ENCODE results near the gene GFER. TPM values are rescaled to one million over a fixed set of nuclear protein-coding genes. Genes with fewer than 3 reads are reported as not detected.

Gene GFER
- total RNA-seq, 4 donors from 2014 or later: 5.6 to 30.4 (median 13.6) TPM

GRCh38 chr16:2016407-2016922, 32.5 kb downstream of the GFER start:
- peaks cover 3 to 48% (median 11%) of the 10 kb centered on the region in 4 donors for H3K27me3 ChIP-seq
- H3K4me1 ChIP-seq: peaks cover 14 to 35% (median 18%) of the 10 kb centered on the region in 3 donors
- no peak overlapping the region for H3K27ac ChIP-seq
- H3K36me3 ChIP-seq: no peaks in the 10 kb centered on the region
- TF ChIP-seq POLR2A (IDR thresholded peaks at IDR 0.05): no peak
- TF ChIP-seq CTCF (IDR thresholded peaks at IDR 0.05): peak in 2 of 6 experiments; percentile 17 to 20
- intact Hi-C loops (cut with DNase I): no loop called here
- no peak overlapping the region for H3K4me3 ChIP-seq
- 44% methylated on average over 2 of the region's 13 CpGs; no CpG with 5 or more reads in 1 of the 2 donors for WGBS, 2 donors
- DNase-seq: no peak
- no peaks in the 10 kb centered on the region for H3K9me3 ChIP-seq

- TF ChIP-seq POLR2A (IDR thresholded peaks at IDR 0.05) (no peak), CTCF (IDR thresholded peaks at IDR 0.05) (no peak)
- WGBS, 2 donors: 0% methylated on average over 4 of the region's 33 CpGs; no CpG with 5 or more reads in 1 of the 2 donors
- no peak for DNase-seq
- Histone ChIP-seq H3K27ac (no peak within 1 kb of the TSS), H3K9me3 (no peaks in the 10 kb centered on the region), H3K27me3 (peaks cover 3 to 62% (median 11%) of the 10 kb centered on the region in 4 donors), H3K36me3 (no peaks in the 10 kb centered on the region), H3K4me3 (peak within 1 kb of the TSS in 2 of 4 donors; percentile 21 to 50), H3K4me1 (peaks cover 31 to 57% (median 32%) of the 10 kb centered on the region in 3 donors)
- intact Hi-C loops (cut with DNase I): no loop called here
Observed at GRCh38 chr16:2019518-2019920, 35.5 kb downstream of the GFER start, which contains the start of gene NPW. Gene NPW, plus strand, starts transcription at chr16:2019785.

- Histone ChIP-seq H3K9me3 (no peaks in the 10 kb centered on the region), H3K4me3 (peak overlapping the region in 2 of 4 donors; percentile 21 to 50), H3K4me1 (peaks cover 31 to 53% (median 32%) of the 10 kb centered on the region in 3 donors), H3K27me3 (peaks cover 3 to 62% (median 11%) of the 10 kb centered on the region in 4 donors), H3K36me3 (no peaks in the 10 kb centered on the region), H3K27ac (no peak overlapping the region)
- DNase-seq: no peak
- TF ChIP-seq POLR2A (IDR thresholded peaks at IDR 0.05): no peak
- TF ChIP-seq CTCF (IDR thresholded peaks at IDR 0.05): no peak
- WGBS, 2 donors: 1 to 2% methylated on average over 14 to 38 of the region's 96 CpGs
- intact Hi-C loops (cut with DNase I): loop anchor here (5.0 kb wide), 1 partner anchor 122 kb away; no protein-coding TSS in a partner anchor
Observed at GRCh38 chr16:2019921-2020831, 36.2 kb downstream of the GFER start.

- H3K4me3 ChIP-seq: peak overlapping the region in 3 of 4 donors; percentile 31 to 61 (median 32)
- no peak for DNase-seq
- no peaks in the 10 kb centered on the region for H3K36me3 ChIP-seq
- peaks cover 32 to 67% (median 41%) of the 10 kb centered on the region in 3 donors for H3K4me1 ChIP-seq
- H3K9me3 ChIP-seq: no peaks in the 10 kb centered on the region
- 0 to 10% methylated on average over 1 to 2 of the region's 14 CpGs for WGBS, 2 donors
- H3K27ac ChIP-seq: peak overlapping the region; percentile 29 to 85 (median 78)
- TF ChIP-seq CTCF (IDR thresholded peaks at IDR 0.05): no peak
- no peak for TF ChIP-seq POLR2A (IDR thresholded peaks at IDR 0.05)
- peaks cover 3 to 57% (median 11%) of the 10 kb centered on the region in 4 donors for H3K27me3 ChIP-seq
- intact Hi-C loops (cut with DNase I): loop anchor here (5.0 kb wide), 1 partner anchor 120 kb away; no protein-coding TSS in a partner anchor
Observed at GRCh38 chr16:2022723-2023091, 38.7 kb downstream of the GFER start.
